Nephron progenitor cell (in vitro differentiated cells): ENCODE results near the gene SCMH1.
A peak's percentile ranks its signal among the peaks of the same experiment; 100 is the strongest.

ENCODE experiments used
- DNase-seq: peaks from one replicate; pipeline ENCODE4 v3.0.0; 2021
- H3K27ac Mint-ChIP-seq: 2 replicates; pipeline ENCODE4 v1.8.0; 2021; ENCODE audit warnings: mild to moderate bottlenecking, moderate library complexity, mixed read lengths
- H3K27me3 Mint-ChIP-seq: 2 replicates; pipeline ENCODE4 v1.8.0; 2021; ENCODE audit warnings: mild to moderate bottlenecking, low read depth, mixed read lengths; ENCODE audit not compliant: poor library complexity
- H3K36me3 Mint-ChIP-seq: 2 replicates; pipeline ENCODE4 v1.8.0; 2021; ENCODE audit warnings: low read depth, mixed read lengths
- H3K4me1 Mint-ChIP-seq: 2 replicates; pipeline ENCODE4 v1.8.0; 2021; ENCODE audit warnings: mixed read lengths
- H3K4me3 Mint-ChIP-seq: 2 replicates; pipeline ENCODE4 v1.8.0; 2021; ENCODE audit warnings: mild to moderate bottlenecking, moderate library complexity, mixed read lengths
- H3K9me3 Mint-ChIP-seq: 2 replicates; pipeline ENCODE4 v1.8.0; 2021; ENCODE audit warnings: mild to moderate bottlenecking, moderate library complexity, mixed read lengths
- TF ChIP-seq, protein P1 (sequence below): fragments of 200-600 bp; sonication (generic); IDR thresholded peaks from 2 replicates; pipeline ENCODE4 v1.5.0; 2021; ENCODE audit warnings: antibody characterized with exemption

Gene SCMH1

GRCh38 chr1:41015281-41015896 lies 226.7 kb downstream of the SCMH1 start:
- Mint-ChIP-seq H3K36me3 (peaks cover 49% of the 10 kb centered on the region), H3K4me1 (peaks cover 11% of the 10 kb centered on the region)

DNA sequence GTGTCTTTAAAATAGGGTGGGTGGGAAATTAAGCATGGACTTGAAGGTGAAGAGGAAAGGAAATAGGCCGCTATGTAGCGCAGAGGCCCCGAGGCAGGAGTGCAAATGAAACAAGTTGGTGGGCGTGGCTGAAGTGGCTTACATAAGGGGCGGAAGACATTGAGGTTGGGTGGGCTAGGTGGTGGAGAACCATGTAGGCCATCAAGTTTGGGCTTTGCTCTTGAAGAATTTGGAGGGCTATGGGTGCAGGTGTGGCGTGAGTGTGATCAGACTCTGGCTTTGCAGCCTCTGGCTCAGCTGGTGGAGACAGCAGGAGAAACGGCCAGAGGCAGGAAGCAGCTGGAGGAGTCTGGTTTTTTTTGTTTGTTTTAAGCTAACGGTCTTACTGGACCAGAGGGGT lies 227.2 kb downstream of the SCMH1 start:
- H3K27me3 Mint-ChIP-seq = peaks cover 7% of the 10 kb centered on the region
- H3K9me3 Mint-ChIP-seq = no peaks in the 10 kb centered on the region
- no peak overlapping the region for H3K4me3 Mint-ChIP-seq
- peaks cover 9% of the 10 kb centered on the region for H3K4me1 Mint-ChIP-seq
- TF ChIP-seq, protein P1, sequence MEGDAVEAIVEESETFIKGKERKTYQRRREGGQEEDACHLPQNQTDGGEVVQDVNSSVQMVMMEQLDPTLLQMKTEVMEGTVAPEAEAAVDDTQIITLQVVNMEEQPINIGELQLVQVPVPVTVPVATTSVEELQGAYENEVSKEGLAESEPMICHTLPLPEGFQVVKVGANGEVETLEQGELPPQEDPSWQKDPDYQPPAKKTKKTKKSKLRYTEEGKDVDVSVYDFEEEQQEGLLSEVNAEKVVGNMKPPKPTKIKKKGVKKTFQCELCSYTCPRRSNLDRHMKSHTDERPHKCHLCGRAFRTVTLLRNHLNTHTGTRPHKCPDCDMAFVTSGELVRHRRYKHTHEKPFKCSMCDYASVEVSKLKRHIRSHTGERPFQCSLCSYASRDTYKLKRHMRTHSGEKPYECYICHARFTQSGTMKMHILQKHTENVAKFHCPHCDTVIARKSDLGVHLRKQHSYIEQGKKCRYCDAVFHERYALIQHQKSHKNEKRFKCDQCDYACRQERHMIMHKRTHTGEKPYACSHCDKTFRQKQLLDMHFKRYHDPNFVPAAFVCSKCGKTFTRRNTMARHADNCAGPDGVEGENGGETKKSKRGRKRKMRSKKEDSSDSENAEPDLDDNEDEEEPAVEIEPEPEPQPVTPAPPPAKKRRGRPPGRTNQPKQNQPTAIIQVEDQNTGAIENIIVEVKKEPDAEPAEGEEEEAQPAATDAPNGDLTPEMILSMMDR = no peak
- peak overlapping the region; percentile 71 for H3K27ac Mint-ChIP-seq
- peaks cover 54% of the 10 kb centered on the region for H3K36me3 Mint-ChIP-seq
- no peak for DNase-seq

More at GRCh38 chr1:41015281-41015896, 226.7 kb downstream of the SCMH1 start:
- DNase-seq = no peak
- H3K9me3 Mint-ChIP-seq = no peaks in the 10 kb centered on the region
- H3K27ac Mint-ChIP-seq = peak overlapping the region; percentile 71
- H3K4me3 Mint-ChIP-seq = no peak overlapping the region
- peaks cover 7% of the 10 kb centered on the region for H3K27me3 Mint-ChIP-seq
- TF ChIP-seq, protein P1 = no peak

DNA sequence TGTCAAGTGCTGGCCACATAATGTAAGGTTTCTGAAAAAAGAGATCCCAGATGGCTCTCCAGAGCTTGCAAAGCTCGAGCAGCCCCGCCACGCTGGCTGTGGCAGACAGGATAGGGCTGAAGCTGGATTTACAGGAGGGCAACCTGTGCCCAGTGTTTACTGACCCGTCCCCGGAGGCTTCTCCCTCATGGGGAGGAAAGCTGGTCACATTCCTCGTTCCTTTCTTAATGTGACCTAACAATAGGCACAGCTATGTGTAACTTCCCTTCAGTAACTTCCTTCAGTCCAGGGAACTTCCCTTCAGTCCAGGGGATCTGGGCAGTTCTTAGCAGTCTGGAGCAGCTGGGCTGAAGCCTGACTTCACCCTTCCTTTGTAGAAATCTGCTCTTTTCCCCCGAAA lies 228.3 kb downstream of the SCMH1 start:
- no peak for DNase-seq
- Mint-ChIP-seq H3K4me1 (no peaks in the 10 kb centered on the region), H3K27me3 (peaks cover 7% of the 10 kb centered on the region), H3K36me3 (peaks cover 51% of the 10 kb centered on the region), H3K4me3 (no peak overlapping the region), H3K9me3 (no peaks in the 10 kb centered on the region), H3K27ac (peak overlapping the region; percentile 48)
- TF ChIP-seq, protein P1 = no peak

DNA sequence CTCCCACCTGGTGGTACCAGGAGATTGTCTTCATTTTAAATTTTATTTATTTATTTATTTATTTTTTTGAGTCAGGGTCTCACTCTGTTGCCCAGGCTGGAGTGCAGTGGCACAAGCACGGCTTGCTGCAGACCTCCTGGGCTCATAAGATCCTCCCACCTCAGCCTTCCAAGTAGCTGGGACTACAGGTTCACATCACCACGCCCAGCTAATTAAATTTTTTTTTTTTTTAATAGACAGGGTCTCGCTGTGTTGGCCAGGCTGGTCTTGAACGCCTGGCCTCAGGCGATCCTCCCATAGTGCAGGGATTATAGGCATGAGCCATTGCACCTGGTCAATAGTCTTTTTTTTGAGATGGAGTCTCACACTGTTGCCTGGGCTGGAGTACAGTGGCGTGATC lies 229.1 kb downstream of the SCMH1 start:
- H3K27ac Mint-ChIP-seq = no peak overlapping the region
- H3K36me3 Mint-ChIP-seq = peaks cover 58% of the 10 kb centered on the region
- no peak for DNase-seq
- no peak overlapping the region for H3K4me3 Mint-ChIP-seq
- TF ChIP-seq, protein P1 = no peak
- H3K9me3 Mint-ChIP-seq = no peaks in the 10 kb centered on the region
- H3K27me3 Mint-ChIP-seq = peaks cover 7% of the 10 kb centered on the region
- H3K4me1 Mint-ChIP-seq = no peaks in the 10 kb centered on the region

GRCh38 chr1:41010345-41010744 lies 231.8 kb downstream of the SCMH1 start:
- peaks cover 7% of the 10 kb centered on the region for H3K27me3 Mint-ChIP-seq
- H3K9me3 Mint-ChIP-seq = no peaks in the 10 kb centered on the region
- no peak for DNase-seq
- H3K27ac Mint-ChIP-seq = peak overlapping the region; percentile 11
- peaks cover 67% of the 10 kb centered on the region for H3K36me3 Mint-ChIP-seq
- no peak overlapping the region for H3K4me3 Mint-ChIP-seq
- TF ChIP-seq, protein P1 = no peak
- no peaks in the 10 kb centered on the region for H3K4me1 Mint-ChIP-seq

- H3K27me3 Mint-ChIP-seq = peaks cover 3% of the 10 kb centered on the region
- no peak overlapping the region for H3K4me3 Mint-ChIP-seq
- no peaks in the 10 kb centered on the region for H3K4me1 Mint-ChIP-seq
- H3K36me3 Mint-ChIP-seq = peaks cover 64% of the 10 kb centered on the region
- no peak for DNase-seq
- peak overlapping the region; percentile 96 for H3K27ac Mint-ChIP-seq
- TF ChIP-seq, protein P1 = no peak
- H3K9me3 Mint-ChIP-seq = no peaks in the 10 kb centered on the region
Measured at GRCh38 chr1:41009466-41009865, 232.6 kb downstream of the SCMH1 start.
